PC-3 (cell line): Measurements from ENCODE around the gene RPS19BP1. TPM values are rescaled to one million over a fixed set of nuclear protein-coding genes. Genes with fewer than 3 reads are reported as not detected.

Experiments used
- ATAC-seq: fragments of 200-7000 bp; cut with Tn5 transposase; 2 replicates; pipeline ENCODE4 v1.9.1; 2020; ENCODE audit warnings: mild to moderate bottlenecking, moderate library complexity
- BruUV-seq: library from RNA; stranded (reverse); fragments of 400-500 nt; replicated peaks from 2 replicates; lab custom pipeline; 2021; lab: Mats Ljungman, UMichigan
- CTCF ChIA-PET: fragments of 300-600 bp; sonication (Branson Sonifier 250); formaldehyde crosslinking; loops from one replicate; lab custom pipeline; 2022; ENCODE audit warnings: antibody characterized with exemption; lab: Charles Lee
- POLR2A ChIA-PET: fragments of 300-600 bp; sonication (Branson Sonifier 250); formaldehyde crosslinking; loops from one replicate; lab custom pipeline; 2022; ENCODE audit warnings: antibody characterized with exemption; ENCODE audit not compliant: unreplicated experiment; lab: Charles Lee
- DNase-seq: peaks from one replicate; pipeline ENCODE4 v3.0.0-alpha.2; 2015
- H2AFZ ChIP-seq: fragments of 300-600 bp; sonication (generic); 2 replicates; pipeline ENCODE4 v1.6.0; 2016; ENCODE audit warnings: antibody characterized with exemption, low read length
- H3F3A ChIP-seq: fragments of 300-600 bp; sonication (generic); one replicate; pipeline ENCODE4 v1.6.0; 2017; ENCODE audit warnings: antibody characterized with exemption, low read length, control low read depth, mild to moderate bottlenecking; ENCODE audit not compliant: unreplicated experiment
- H3K27ac ChIP-seq: fragments of 300-600 bp; sonication (generic); 2 replicates; pipeline ENCODE4 v1.5.1; 2016; ENCODE audit warnings: mild to moderate bottlenecking, low read length
- H3K27me3 ChIP-seq: fragments of 300-600 bp; sonication (generic); 2 replicates; pipeline ENCODE4 v1.6.1; 2016; ENCODE audit warnings: low read length, mixed read lengths
- H3K36me3 ChIP-seq: fragments of 300-600 bp; sonication (generic); 2 replicates; pipeline ENCODE4 v1.6.1; 2016; ENCODE audit warnings: low read depth, mixed run types, low read length, mixed read lengths
- H3K4me1 ChIP-seq: fragments of 300-600 bp; sonication (generic); 2 replicates; pipeline ENCODE4 v1.5.1; 2016; ENCODE audit warnings: low read length; ENCODE audit not compliant: insufficient read depth
- H3K4me2 ChIP-seq: fragments of 300-600 bp; sonication (generic); 2 replicates; pipeline ENCODE4 v1.6.0; 2016; ENCODE audit warnings: low read length
- H3K4me3 ChIP-seq: fragments of 300-600 bp; sonication (generic); 2 replicates; pipeline ENCODE4 v1.5.1; 2016; ENCODE audit warnings: mild to moderate bottlenecking, low read length, mixed read lengths
- H3K79me2 ChIP-seq: fragments of 300-600 bp; sonication (generic); 2 replicates; pipeline ENCODE4 v1.6.1; 2017; ENCODE audit warnings: low read length, mixed read lengths
- H3K9ac ChIP-seq: fragments of 300-600 bp; sonication (generic); 2 replicates; pipeline ENCODE4 v1.6.0; 2016; ENCODE audit warnings: mild to moderate bottlenecking, low read length
- H3K9me2 ChIP-seq: fragments of 300-600 bp; sonication (generic); replicated peaks from 2 replicates; pipeline ENCODE4 v1.6.1; 2016; ENCODE audit warnings: mixed run types, low read length, mixed read lengths
- H3K9me3 ChIP-seq: fragments of 300-600 bp; sonication (generic); 2 replicates; pipeline ENCODE4 v1.6.1; 2016; ENCODE audit warnings: low read length, mixed read lengths
- H4K20me1 ChIP-seq: fragments of 300-600 bp; sonication (generic); 2 replicates; pipeline ENCODE4 v1.6.1; 2016; ENCODE audit warnings: low read length, mixed read lengths
- CTCF ChIP-seq: fragments of 300-600 bp; sonication (generic); conservative IDR thresholded peaks from 2 replicates; pipeline ENCODE4 v1.5.1; 2017; ENCODE audit warnings: antibody characterized with exemption, low read depth, mild to moderate bottlenecking, low read length
- EZH2 ChIP-seq: fragments of 300-600 bp; sonication (generic); IDR thresholded peaks from one replicate; pipeline ENCODE4 v1.6.1; 2017; ENCODE audit warnings: antibody characterized with exemption, mild to moderate bottlenecking, low read length; ENCODE audit not compliant: unreplicated experiment
- EZH2phosphoT487 ChIP-seq: fragments of 300-600 bp; sonication (generic); IDR thresholded peaks from 2 replicates; pipeline ENCODE4 v1.6.1; 2018; ENCODE audit warnings: mild to moderate bottlenecking, antibody characterized with exemption, low read length, borderline replicate concordance
- intact Hi-C: fragments of 100-400 bp; cut with micrococcal nuclease; formaldehyde crosslinking; loops from 2 replicates; pipeline ENCODE4 v1.9.0; 2023
- total RNA-seq: library from RNA; depleted of rRNA; stranded (reverse); fragments of >200 nt; gene quantifications from 2 replicates; pipeline ENCODE4 v1.2.3, GENCODE V29; 2014

The RPS19BP1 gene
- total RNA-seq, 1 experiment from 2014 or later = 253 TPM

GRCh38 chr22:39570226-39570625, 37.7 kb upstream of the RPS19BP1 start:
- CTCF ChIA-PET = interaction anchor here (0.6 kb wide), 1 partner anchor 31 kb away, joined by 4 read pairs; no protein-coding TSS in a partner anchor
- no peak for DNase-seq
- intact Hi-C loops = no loop called here
- Histone ChIP-seq H4K20me1 (no peaks in the 10 kb centered on the region), H3K9me3 (no peaks in the 10 kb centered on the region), H3K4me1 (peaks cover 11% of the 10 kb centered on the region), H3K27ac (no peak overlapping the region), H3F3A (no peaks in the 10 kb centered on the region), H3K27me3 (no peaks in the 10 kb centered on the region), H3K9ac (no peak overlapping the region), H3K4me2 (no peak overlapping the region), H3K4me3 (no peak overlapping the region), H3K79me2 (no peaks in the 10 kb centered on the region), H3K9me2 (no peaks in the 10 kb centered on the region), H3K36me3 (no peaks in the 10 kb centered on the region), H2AFZ (no peak overlapping the region)
- no TSS peak for BruUV-seq
- no peak for ATAC-seq
- TF ChIP-seq EZH2phosphoT487 (no peak), CTCF (no peak), EZH2 (no peak)
- POLR2A ChIA-PET = no interaction called here

- intact Hi-C loops = no loop called here
- ChIA-PET POLR2A (no interaction called here), CTCF (no interaction called here)
- Histone ChIP-seq H2AFZ (no peak overlapping the region), H3K9ac (no peak overlapping the region), H4K20me1 (no peaks in the 10 kb centered on the region), H3K4me1 (no peaks in the 10 kb centered on the region), H3K4me2 (no peak overlapping the region), H3K79me2 (no peaks in the 10 kb centered on the region), H3K9me2 (no peaks in the 10 kb centered on the region), H3K4me3 (no peak overlapping the region), H3K27me3 (no peaks in the 10 kb centered on the region), H3K9me3 (no peaks in the 10 kb centered on the region), H3K36me3 (no peaks in the 10 kb centered on the region), H3F3A (no peaks in the 10 kb centered on the region), H3K27ac (no peak overlapping the region)
- TF ChIP-seq EZH2 = no peak
- no peak for TF ChIP-seq EZH2phosphoT487
- TF ChIP-seq CTCF = no peak
- no peak for DNase-seq
- no peak for ATAC-seq
- BruUV-seq = no TSS peak
These were observed 36.5 kb upstream of the RPS19BP1 start for GRCh38 chr22:39569066-39569465.

- intact Hi-C loops = no loop called here
- Histone ChIP-seq H3K36me3 (no peaks in the 10 kb centered on the region), H3K9me3 (no peaks in the 10 kb centered on the region), H3K9ac (no peak overlapping the region), H3K4me3 (no peak overlapping the region), H3K4me2 (no peak overlapping the region), H3K4me1 (no peaks in the 10 kb centered on the region), H3K27me3 (no peaks in the 10 kb centered on the region), H3K27ac (no peak overlapping the region), H2AFZ (no peak overlapping the region), H3F3A (no peaks in the 10 kb centered on the region), H3K9me2 (no peaks in the 10 kb centered on the region), H3K79me2 (no peaks in the 10 kb centered on the region), H4K20me1 (no peaks in the 10 kb centered on the region)
- ATAC-seq = no peak
- no peak for TF ChIP-seq CTCF
- TF ChIP-seq EZH2phosphoT487 = no peak
- TF ChIP-seq EZH2 = no peak
- ChIA-PET CTCF (no interaction called here), POLR2A (no interaction called here)
- DNase-seq = no peak
- no TSS peak for BruUV-seq
These were observed 35.9 kb upstream of the RPS19BP1 start for GRCh38 chr22:39568278-39568981.
